Activated naive CD8-positive, alpha-beta T cell treated with anti-CD3 and anti-CD28 coated beads, Interleukin-2, amount 10 ng/mL, durations not matched to agents 7 days and 5 days (primary cell): ENCODE results near the gene AGTRAP. TPM values are rescaled to one million over a fixed set of nuclear protein-coding genes. Genes with fewer than 3 reads are reported as not detected.

Source experiments
- ATAC-seq: fragments of 150-1000 bp; cut with Tn5 transposase; one replicate; pipeline ENCODE4 v1.10.0; 2021; ENCODE audit warnings: low read depth, moderate library complexity
- POLR2A ChIA-PET: fragments of 350-600 bp; sonication (Branson Sonifier 250); formaldehyde crosslinking; loops from one replicate; lab custom pipeline; 2021; ENCODE audit warnings: antibody characterized with exemption; lab: Charles Lee
- DNase-seq: peaks from one replicate; pipeline ENCODE4 v3.0.0; 2021
- H3K27ac Mint-ChIP-seq: one replicate; pipeline ENCODE4 v1.8.0; 2022; ENCODE audit warnings: mild to moderate bottlenecking, mixed read lengths
- H3K27me3 Mint-ChIP-seq: one replicate; pipeline ENCODE4 v1.8.0; 2022; ENCODE audit warnings: mild to moderate bottlenecking, moderate library complexity, mixed read lengths
- H3K36me3 Mint-ChIP-seq: one replicate; pipeline ENCODE4 v1.8.0; 2021; ENCODE audit warnings: mild to moderate bottlenecking, mixed read lengths
- H3K4me1 Mint-ChIP-seq: one replicate; pipeline ENCODE4 v1.8.0; 2021; ENCODE audit warnings: mixed read lengths
- H3K4me3 Mint-ChIP-seq: one replicate; pipeline ENCODE4 v1.8.0; 2022; ENCODE audit warnings: mild to moderate bottlenecking, moderate library complexity, mixed read lengths
- H3K9me3 Mint-ChIP-seq: one replicate; pipeline ENCODE4 v1.8.0; 2021; ENCODE audit warnings: mixed read lengths
- total RNA-seq, 2 experiments: library from RNA; stranded (reverse); gene quantifications; one replicate each; pipeline ENCODE4 v1.2.3, GENCODE V29; 2021

Gene AGTRAP
- total RNA-seq, 2 experiments from 2014 or later: 53.8 to 56.4 TPM

DNA sequence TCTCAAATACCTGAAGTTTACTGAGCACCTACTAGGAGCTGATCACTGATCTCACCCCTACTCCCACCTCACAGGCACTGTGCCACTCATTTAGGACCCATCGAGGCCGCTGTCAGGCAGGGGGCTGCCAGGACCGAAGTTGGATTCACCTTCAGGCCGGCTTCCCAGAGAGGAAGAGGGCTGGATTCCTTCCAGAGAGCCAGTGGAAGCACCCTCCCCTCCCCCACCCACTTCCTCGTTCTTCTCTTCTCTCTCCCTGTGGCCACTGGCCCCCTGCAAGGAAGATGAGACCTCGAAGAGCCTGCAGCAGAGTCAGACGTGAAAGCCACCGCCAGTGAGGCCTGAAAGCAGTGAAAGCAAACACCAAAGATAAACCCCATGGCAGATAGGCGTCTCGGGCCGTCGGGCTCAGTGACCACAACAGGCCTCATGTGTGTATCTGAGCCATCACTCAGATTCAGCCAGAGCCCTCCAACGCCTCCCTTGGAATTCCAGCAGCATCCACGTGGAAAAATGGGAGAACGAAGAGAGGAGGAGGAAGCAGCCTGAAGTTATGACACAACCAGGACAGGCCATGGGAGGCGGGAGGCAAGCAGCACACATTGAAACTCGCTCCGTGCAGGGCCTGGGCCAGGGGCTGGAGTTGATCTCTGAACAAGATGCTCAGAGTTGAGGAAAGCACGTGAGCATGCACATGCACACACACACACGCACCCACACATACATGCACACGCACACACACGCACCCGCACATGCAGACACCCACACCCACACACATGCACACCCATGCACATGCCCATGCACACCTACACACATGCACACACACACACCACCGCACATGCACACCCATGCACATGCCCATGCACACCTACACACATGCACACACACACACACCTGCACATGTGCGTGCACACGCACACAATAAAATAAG, 6.2 kb upstream of the AGTRAP start:
- Mint-ChIP-seq H3K9me3 (no peaks in the 10 kb centered on the region), H3K4me3 (peak overlapping the region; percentile 95), H3K36me3 (peaks cover 1% of the 10 kb centered on the region), H3K27me3 (no peaks in the 10 kb centered on the region), H3K4me1 (peaks cover 43% of the 10 kb centered on the region), H3K27ac (peak overlapping the region; percentile 99)
- ATAC-seq: peak; percentile 60
- peak; percentile 53 for DNase-seq
- POLR2A ChIA-PET: interaction anchor here (1.1 to 2.5 kb wide), 7 partner anchors 10 to 179 kb away, joined by 3 to 22 read pairs (median 12); partner anchors contain the start of gene FBXO6

DNA sequence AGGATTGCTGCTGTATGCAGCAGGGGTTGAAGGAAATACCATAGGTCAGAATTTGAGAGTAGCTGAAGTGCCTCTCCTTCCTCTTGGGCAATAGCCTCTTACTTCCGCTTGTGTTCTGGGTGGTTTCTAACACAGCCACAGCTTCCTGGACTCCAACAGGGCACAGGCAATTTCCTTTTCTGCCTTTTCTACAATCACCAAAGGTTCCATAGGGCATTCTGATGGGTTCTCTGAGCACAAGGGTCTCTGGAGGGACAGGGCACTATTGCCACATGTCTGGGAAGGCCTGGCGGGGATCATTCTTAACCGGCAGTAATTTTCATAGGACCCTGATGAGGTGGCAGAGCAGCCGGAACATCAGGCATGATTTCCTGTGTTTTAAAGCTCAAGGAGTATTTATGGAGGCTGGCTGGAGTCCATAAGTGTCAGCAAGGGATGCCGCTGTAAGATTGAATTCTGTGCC, 5.5 kb upstream of the AGTRAP start:
- peak overlapping the region; percentile 99 for H3K27ac Mint-ChIP-seq
- DNase-seq: no peak
- peak overlapping the region; percentile 95 for H3K4me3 Mint-ChIP-seq
- POLR2A ChIA-PET: interaction anchor here (1.3 to 2.5 kb wide), 7 partner anchors 10 to 178 kb away, joined by 3 to 22 read pairs (median 12); partner anchors contain the start of genes FBXO2, FBXO44 and FBXO6
- peaks cover 42% of the 10 kb centered on the region for H3K4me1 Mint-ChIP-seq
- no peaks in the 10 kb centered on the region for H3K27me3 Mint-ChIP-seq
- peaks cover 1% of the 10 kb centered on the region for H3K36me3 Mint-ChIP-seq
- ATAC-seq: peak; percentile 72
- no peaks in the 10 kb centered on the region for H3K9me3 Mint-ChIP-seq

DNA sequence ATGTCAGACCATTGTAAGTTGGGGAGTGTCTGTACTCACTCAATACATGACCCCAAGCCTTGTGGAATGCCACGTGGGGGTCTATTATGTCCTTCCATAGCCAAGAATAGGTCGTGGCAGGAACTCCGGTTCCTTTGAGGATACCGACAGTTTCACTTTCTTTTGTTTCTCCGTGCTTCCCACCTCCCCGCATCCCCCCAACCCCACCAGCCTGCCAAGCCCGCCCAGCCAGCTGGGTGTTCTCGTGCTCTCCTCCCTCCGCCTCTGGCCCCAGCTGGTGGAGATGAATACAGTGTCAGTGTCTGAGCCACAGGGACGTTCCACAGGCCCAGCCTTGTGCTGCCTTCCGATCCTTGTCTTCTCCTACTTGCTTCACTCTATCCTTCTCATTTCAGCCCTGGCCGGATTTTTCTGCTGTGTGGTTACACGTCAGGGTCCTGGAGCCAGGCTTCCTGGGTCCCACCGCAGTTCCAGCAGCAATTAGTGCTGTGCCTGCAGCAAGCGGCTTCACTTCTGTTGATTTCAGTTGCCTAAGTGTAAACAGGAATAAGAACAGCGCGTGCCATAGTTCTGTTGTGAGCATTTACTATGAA, 4.1 kb upstream of the AGTRAP start:
- peak; percentile 52 for DNase-seq
- H3K4me1 Mint-ChIP-seq: peaks cover 43% of the 10 kb centered on the region
- H3K27ac Mint-ChIP-seq: peak overlapping the region; percentile 99
- peaks cover 3% of the 10 kb centered on the region for H3K36me3 Mint-ChIP-seq
- POLR2A ChIA-PET: interaction anchor here (0.7 to 2.5 kb wide), 7 partner anchors 8 to 177 kb away, joined by 3 to 22 read pairs (median 12); partner anchors contain the start of genes FBXO2, FBXO44 and FBXO6
- peak; percentile 33 for ATAC-seq
- H3K4me3 Mint-ChIP-seq: peak overlapping the region; percentile 95
- no peaks in the 10 kb centered on the region for H3K9me3 Mint-ChIP-seq
- no peaks in the 10 kb centered on the region for H3K27me3 Mint-ChIP-seq

DNA sequence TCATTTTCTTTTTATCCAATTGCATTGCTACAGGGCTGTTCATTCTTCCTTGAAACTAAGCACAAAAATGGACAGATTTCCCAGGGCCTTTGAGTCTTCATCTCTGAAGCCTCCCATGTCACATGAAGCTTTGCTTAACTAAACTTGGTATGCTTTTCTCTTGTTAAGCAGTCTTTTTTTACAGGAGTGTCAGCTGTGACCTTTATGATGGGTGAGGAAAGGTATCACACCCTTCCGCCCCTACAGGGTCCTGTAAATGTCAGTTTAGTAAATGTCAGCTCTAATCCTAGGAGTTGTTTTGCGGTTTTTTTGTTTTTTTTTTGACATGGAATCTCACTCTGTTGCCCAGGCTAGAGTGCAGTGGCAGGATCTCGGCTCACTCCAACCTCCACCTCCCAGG, 2.6 kb upstream of the AGTRAP start:
- no peak for ATAC-seq
- H3K27ac Mint-ChIP-seq: no peak overlapping the region
- POLR2A ChIA-PET: interaction anchor here (4.2 kb wide), 1 partner anchor 14 kb away, joined by 25 read pairs; no protein-coding TSS in a partner anchor
- no peak for DNase-seq
- no peaks in the 10 kb centered on the region for H3K9me3 Mint-ChIP-seq
- peaks cover 12% of the 10 kb centered on the region for H3K36me3 Mint-ChIP-seq
- H3K27me3 Mint-ChIP-seq: no peaks in the 10 kb centered on the region
- H3K4me1 Mint-ChIP-seq: peaks cover 57% of the 10 kb centered on the region
- H3K4me3 Mint-ChIP-seq: no peak overlapping the region

DNA sequence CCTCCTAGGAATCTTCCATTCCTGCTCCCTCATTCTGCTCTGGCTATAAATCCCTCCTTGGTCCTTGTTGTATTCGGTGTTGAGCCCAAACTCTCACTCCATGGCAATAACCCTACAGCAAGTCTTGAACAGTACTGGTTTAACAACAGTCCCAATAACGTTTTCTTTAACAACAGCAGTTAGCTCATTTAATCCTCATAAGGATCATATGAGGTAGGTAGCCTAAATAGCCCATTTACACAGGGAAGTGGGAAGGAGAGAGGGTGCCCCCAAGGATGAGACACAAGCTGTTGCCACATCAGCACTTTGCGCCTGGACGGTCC, 444 bp upstream of the AGTRAP start:
- ATAC-seq (no peak), DNase-seq (no peak)
- Mint-ChIP-seq H3K4me3 (peak overlapping the region; percentile 99), H3K27ac (peak overlapping the region; percentile 30), H3K9me3 (no peaks in the 10 kb centered on the region), H3K36me3 (peaks cover 19% of the 10 kb centered on the region), H3K4me1 (peaks cover 64% of the 10 kb centered on the region), H3K27me3 (no peaks in the 10 kb centered on the region)
- POLR2A ChIA-PET: interaction anchor here (1.4 to 4.2 kb wide), 5 partner anchors 16 to 173 kb away, joined by 3 to 33 read pairs (median 25); partner anchors contain the start of gene FBXO6

DNA sequence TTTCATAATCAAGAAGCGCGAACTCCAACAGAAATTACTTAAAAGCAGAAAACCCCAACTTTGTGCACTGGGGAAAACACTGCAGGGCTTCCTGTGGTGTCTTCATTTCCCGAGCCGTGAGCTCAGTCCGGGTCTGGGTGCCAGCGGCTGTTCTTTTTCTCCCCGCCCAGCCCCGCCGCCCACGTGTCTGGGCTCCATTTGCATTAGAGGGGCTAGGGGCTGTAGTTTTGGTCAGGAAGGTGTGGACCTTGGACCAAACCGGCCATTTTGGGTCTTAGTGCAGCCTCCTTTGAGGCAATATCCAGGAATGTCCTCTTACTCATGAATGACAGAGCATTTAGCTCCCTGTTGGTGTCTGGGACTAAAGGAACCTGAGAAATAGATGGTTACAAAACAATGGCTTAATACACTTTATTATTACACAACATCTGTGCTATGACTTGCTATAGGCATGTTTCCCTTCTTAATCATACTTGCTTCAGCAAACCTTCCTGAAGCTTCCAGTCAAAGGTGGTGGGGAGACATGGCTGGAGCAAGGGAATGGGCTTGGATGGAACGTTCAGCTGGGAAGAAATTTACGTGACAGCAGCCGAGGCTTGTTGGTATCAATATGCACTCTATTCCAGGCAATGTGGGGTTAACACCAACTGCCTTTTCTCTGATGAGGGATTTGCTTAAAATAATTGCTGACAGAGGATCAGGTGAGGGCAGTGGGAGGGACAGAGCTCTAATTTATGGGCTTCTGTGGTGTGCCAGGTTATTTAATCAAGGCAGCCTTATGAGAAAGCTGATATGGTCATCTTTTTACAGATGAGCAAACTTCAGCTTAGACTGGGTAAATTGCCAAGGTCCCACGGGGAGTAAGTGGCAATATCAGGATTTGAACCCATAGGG, 1.1 kb downstream of the AGTRAP start:
- H3K9me3 Mint-ChIP-seq: no peaks in the 10 kb centered on the region

DNA sequence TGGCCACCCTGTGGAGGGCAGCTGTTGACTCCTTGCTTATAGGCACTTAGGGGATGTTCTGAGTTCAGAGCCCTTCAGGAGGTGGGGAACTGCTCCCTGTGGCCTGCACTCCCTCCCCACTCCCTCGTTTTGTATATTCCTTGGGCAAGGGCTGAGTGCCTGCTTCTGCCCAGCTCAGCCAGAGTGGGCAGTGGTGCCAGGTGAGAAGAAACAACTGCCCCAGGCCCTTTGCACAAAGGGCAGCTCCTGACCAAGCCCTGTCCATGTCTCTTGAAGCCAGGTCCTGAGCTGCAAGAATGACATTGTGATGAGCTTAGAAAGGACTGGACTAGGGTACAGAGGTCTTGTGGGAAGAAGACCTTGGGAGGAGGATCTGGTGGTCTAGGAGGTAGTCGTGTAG, 2.2 kb downstream of the AGTRAP start:
- no peaks in the 10 kb centered on the region for H3K9me3 Mint-ChIP-seq
- H3K4me1 Mint-ChIP-seq: peaks cover 71% of the 10 kb centered on the region
- H3K27me3 Mint-ChIP-seq: no peaks in the 10 kb centered on the region
- peak overlapping the region; percentile 99 for H3K4me3 Mint-ChIP-seq
- POLR2A ChIA-PET: interaction anchor here (3.0 to 4.0 kb wide), 2 partner anchors 74 to 88 kb away, joined by 11 to 28 read pairs; partner anchors contain the start of gene FBXO6
- ATAC-seq: no peak
- no peak for DNase-seq
- H3K36me3 Mint-ChIP-seq: peaks cover 38% of the 10 kb centered on the region
- H3K27ac Mint-ChIP-seq: no peak overlapping the region

More for the DNA sequence above, 1.1 kb downstream of the AGTRAP start:
- peak; percentile 66 for DNase-seq
- peak; percentile 51 for ATAC-seq
- peaks cover 28% of the 10 kb centered on the region for H3K36me3 Mint-ChIP-seq
- peak overlapping the region; percentile 98 for H3K27ac Mint-ChIP-seq
- POLR2A ChIA-PET: interaction anchor here (0.8 to 4.2 kb wide), 9 partner anchors 15 to 724 kb away, joined by 3 to 33 read pairs (median 5); partner anchors contain the start of genes FBXO6 and TARDBP
- no peaks in the 10 kb centered on the region for H3K27me3 Mint-ChIP-seq
- peaks cover 64% of the 10 kb centered on the region for H3K4me1 Mint-ChIP-seq
- H3K4me3 Mint-ChIP-seq: peak overlapping the region; percentile 99

DNA sequence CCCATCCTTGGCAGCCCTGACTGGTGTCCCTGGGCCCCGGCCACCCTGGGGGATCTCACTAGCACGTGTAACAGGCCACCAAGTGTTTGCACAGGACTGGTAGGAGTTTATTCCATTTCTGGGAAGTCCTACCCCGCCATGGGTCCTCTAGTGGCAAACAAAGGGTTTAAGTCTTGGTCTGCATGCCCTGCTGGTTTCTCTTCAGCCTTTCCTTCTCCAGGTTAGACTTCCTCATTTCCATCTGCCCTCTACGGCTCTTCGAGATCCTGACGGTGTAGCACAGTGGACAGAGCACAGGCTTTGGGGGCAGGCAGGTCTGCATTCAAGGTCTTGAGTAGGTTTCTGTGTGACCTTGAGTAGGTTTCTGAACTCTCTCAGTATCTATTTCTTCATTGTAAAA, 2.8 kb downstream of the AGTRAP start:
- Mint-ChIP-seq H3K27ac (no peak overlapping the region), H3K4me3 (peak overlapping the region; percentile 99), H3K36me3 (peaks cover 38% of the 10 kb centered on the region), H3K4me1 (peaks cover 70% of the 10 kb centered on the region), H3K9me3 (no peaks in the 10 kb centered on the region), H3K27me3 (no peaks in the 10 kb centered on the region)
- POLR2A ChIA-PET: interaction anchor here (0.6 to 4.0 kb wide), 3 partner anchors 8 to 680 kb away, joined by 3 to 28 read pairs (median 14); partner anchors contain the start of gene FBXO6
- ATAC-seq (no peak), DNase-seq (no peak)

DNA sequence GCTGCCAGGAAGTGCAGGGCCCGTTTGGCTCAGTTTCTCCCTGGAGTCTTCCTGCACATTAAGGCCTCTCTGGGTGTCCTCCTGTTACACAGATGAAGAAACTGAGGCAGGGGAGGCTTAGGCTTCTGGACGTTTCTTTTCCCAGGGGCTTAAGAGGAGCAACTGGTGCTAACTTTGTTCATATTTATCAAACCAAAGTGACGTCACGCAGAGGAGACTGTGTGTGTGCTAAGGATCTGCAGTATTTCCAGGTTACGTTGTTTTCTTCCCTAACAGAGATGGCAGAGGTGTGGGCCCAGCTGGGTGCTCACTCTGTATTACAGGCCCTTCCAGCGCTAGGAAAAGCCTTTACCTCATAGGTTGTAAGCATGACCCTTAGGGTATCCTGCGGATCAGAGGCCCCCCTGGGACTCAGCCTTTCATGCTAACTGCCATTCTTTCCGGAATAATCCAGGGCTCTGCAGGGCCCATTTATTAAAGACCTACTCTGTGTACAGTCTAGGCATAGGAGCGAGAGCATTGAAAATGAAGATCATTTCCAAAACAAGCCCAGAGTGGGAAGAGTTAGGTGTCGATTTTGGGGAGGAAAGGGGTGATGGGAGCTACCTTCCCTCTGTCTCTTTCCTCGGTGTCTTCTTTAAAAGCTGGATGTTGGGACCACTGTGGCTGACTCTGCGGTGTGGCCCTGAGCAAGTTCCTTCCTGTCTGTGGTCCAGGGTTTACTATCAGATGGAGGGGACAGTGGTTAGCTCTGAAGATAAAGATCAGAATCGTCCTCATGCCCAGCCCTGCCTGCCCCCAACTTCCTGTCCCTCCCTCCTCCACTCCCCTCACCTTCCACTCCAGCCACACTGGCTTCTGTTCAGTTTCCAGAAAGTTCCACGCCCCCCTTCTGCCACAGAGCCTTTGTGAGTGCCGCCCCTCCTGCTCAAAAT, 4.6 kb downstream of the AGTRAP start:
- H3K4me3 Mint-ChIP-seq: peak overlapping the region; percentile 78
- ATAC-seq (peak; percentile 51), DNase-seq (peak; percentile 64)
- H3K36me3 Mint-ChIP-seq: peaks cover 47% of the 10 kb centered on the region
- peaks cover 69% of the 10 kb centered on the region for H3K4me1 Mint-ChIP-seq
- H3K27ac Mint-ChIP-seq: peak overlapping the region; percentile 78
- POLR2A ChIA-PET: interaction anchor here (0.6 to 2.8 kb wide), 7 partner anchors 10 to 1255 kb away, joined by 3 to 14 read pairs (median 5); partner anchors contain the start of genes FBXO6 and MAD2L2
- H3K27me3 Mint-ChIP-seq: no peaks in the 10 kb centered on the region
- H3K9me3 Mint-ChIP-seq: no peaks in the 10 kb centered on the region

DNA sequence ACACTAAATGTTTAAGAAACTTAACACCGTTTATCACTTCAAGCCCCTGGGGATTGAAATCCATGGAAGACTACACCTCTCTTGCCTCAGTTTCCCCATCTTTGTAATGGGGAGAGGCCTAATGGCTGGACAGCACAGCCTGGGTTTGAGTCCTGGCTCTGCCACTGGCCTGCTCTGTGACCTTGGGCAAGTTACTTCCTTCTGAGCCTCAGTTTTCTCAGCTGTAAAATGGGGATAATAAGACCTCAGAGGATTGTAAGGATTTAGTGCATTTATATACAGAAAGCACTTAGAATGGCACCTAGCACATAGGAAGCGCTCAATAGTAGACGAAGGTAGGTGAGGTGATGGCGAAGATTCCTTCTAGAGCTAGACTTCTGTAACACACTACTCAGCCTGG, 5.5 kb downstream of the AGTRAP start:
- Mint-ChIP-seq H3K36me3 (peaks cover 50% of the 10 kb centered on the region), H3K9me3 (no peaks in the 10 kb centered on the region), H3K27ac (peak overlapping the region; percentile 78), H3K27me3 (no peaks in the 10 kb centered on the region), H3K4me3 (peak overlapping the region; percentile 78), H3K4me1 (peaks cover 71% of the 10 kb centered on the region)
- DNase-seq (no peak), ATAC-seq (no peak)
- POLR2A ChIA-PET: interaction anchor here (0.6 to 2.8 kb wide), 6 partner anchors 11 to 77 kb away, joined by 3 to 14 read pairs (median 5); partner anchors contain the start of genes FBXO6 and MAD2L2

DNA sequence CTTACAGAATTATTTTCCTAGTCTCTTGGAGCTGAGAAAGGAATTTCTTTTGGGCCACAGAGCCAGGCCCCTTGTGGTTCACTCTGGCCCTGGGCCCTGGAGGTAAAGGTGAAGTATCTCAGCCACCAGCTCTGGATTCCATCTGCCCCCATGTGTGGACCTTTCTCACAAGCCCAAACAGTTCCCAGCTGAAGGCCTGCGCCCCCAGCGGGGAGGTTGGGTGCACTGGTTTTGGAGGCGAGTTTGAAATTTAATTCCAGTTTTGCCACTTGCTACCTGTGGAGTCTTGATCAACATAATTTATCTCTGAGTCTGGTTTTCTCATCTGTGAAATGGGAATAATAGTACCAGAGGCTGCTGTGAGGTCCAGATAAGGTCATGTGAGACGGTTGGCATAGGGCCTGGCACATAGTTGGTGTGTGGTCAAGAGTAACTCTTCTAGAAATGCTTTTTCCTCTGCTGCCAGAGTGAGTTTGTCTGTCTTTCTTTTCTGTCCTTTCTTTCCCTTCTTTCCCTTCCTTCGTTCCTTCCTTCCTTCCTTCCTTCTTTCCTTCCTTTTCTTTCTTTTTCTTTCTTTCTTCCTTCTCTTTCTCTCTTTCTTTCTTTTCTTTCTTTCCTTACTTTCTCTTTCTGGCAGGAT, 6.1 kb downstream of the AGTRAP start:
- Mint-ChIP-seq H3K27ac (peak overlapping the region; percentile 25), H3K9me3 (no peaks in the 10 kb centered on the region), H3K27me3 (no peaks in the 10 kb centered on the region), H3K4me1 (peaks cover 69% of the 10 kb centered on the region), H3K36me3 (peaks cover 55% of the 10 kb centered on the region), H3K4me3 (peak overlapping the region; percentile 78)
- no peak for ATAC-seq
- POLR2A ChIA-PET: interaction anchor here (0.6 to 1.2 kb wide), 2 partner anchors 23 to 46 kb away, joined by 3 to 5 read pairs; no protein-coding TSS in a partner anchor
- no peak for DNase-seq
